ENCODE measurements around the gene B2M. TPM values are rescaled to one million over a fixed set of nuclear protein-coding genes. Genes with fewer than 3 reads are reported as not detected.

Gene B2M
- total and polyA plus RNA-seq, 2 of the 8 experiments (the other 6 are each of a cell fraction or from before 2014, with no cell fraction given): 78.9 to 907 TPM

GRCh38 chr15:44706401-44706800 is 4.9 kb upstream of the B2M start:
- Histone ChIP-seq H3K36me3 (ENCODE audit: control insufficient read depth in 2 of 4, insufficient read depth in 4 of 4, low read length in 3 of 4) (no peaks in the 10 kb centered on the region), H2AK5ac (ENCODE audit: low read depth, low read length) (no peak overlapping the region), H2BK20ac (ENCODE audit: low read length) (no peak overlapping the region), H2BK5ac (ENCODE audit: low read depth, low read length) (no peak overlapping the region), H3K56ac (replicated peaks; ENCODE audit: insufficient read length, low read depth, low read length) (no peak overlapping the region), H3K9me3 (ENCODE audit: insufficient read depth in 2 of 2, low read depth in 1 of 2, low read length in 1 of 2) (no peaks in the 10 kb centered on the region), H4K91ac (replicated peaks; ENCODE audit: insufficient read length, low read length) (no peak overlapping the region), H4K8ac (ENCODE audit: extremely low read depth, insufficient read depth, low read length) (no peak overlapping the region), H3K79me2 (ENCODE audit: control insufficient read depth in 1 of 2, insufficient read depth in 2 of 2, low read length in 2 of 2) (no peaks in the 10 kb centered on the region), H2BK120ac (replicated peaks; ENCODE audit: low read depth, low read length) (no peak overlapping the region), H3K4me1 (replicated peaks in 1 of 4; ENCODE audit: control insufficient read depth in 3 of 4, insufficient read depth in 4 of 4, low read length in 3 of 4) (no peaks in the 10 kb centered on the region), H2BK12ac (ENCODE audit: low read depth, low read length) (no peak overlapping the region), H3K4me2 (ENCODE audit: insufficient read depth in 1 of 2, low read depth in 2 of 2, low read length in 2 of 2) (no peak overlapping the region), H3K79me1 (ENCODE audit: low read depth, low read length) (no peaks in the 10 kb centered on the region), H3K14ac (ENCODE audit: insufficient read length) (no peak overlapping the region), H4K5ac (ENCODE audit: insufficient read length, low read depth, low read length) (no peak overlapping the region), H3K4me3 (ENCODE audit: extremely low read depth in 1 of 4, insufficient read depth in 2 of 4, low read depth in 3 of 4, low read length in 4 of 4) (no peak overlapping the region), H3K18ac (ENCODE audit: extremely low read depth, low read length) (no peak overlapping the region), H2AFZ (ENCODE audit: low read length) (no peak overlapping the region), H2BK15ac (ENCODE audit: low read length) (no peak overlapping the region), H3K4ac (replicated peaks; ENCODE audit: insufficient read length, low read depth, low read length) (no peak overlapping the region), H3K27me3 (replicated peaks in 1 of 4; ENCODE audit: control insufficient read depth in 3 of 4, extremely low read depth in 1 of 4, insufficient read depth in 3 of 4, low read length in 3 of 4) (no peaks in the 10 kb centered on the region), H4K20me1 (replicated peaks in 1 of 2; ENCODE audit: control insufficient read depth in 1 of 2, insufficient read depth in 2 of 2, low read length in 2 of 2) (no peaks in the 10 kb centered on the region), H3K27ac (ENCODE audit: low read depth, low read length) (no peak overlapping the region), H3K23me2 (ENCODE audit: low read depth, low read length) (peaks cover under 1% of the 10 kb centered on the region), H3K9ac (replicated peaks in 1 of 4; ENCODE audit: extremely low read depth in 1 of 4, low read depth in 3 of 4, low read length in 3 of 4) (no peak overlapping the region), H3K23ac (ENCODE audit: insufficient read length) (no peak overlapping the region)
- TF ChIP-seq EZH2 (IDR thresholded peaks at IDR 0.05; ENCODE audit: low read depth, low read length, severe bottlenecking) (no peak), CHD1 (IDR thresholded peaks at IDR 0.05; ENCODE audit: low read depth, low read length) (no peak), USF2 (IDR thresholded peaks at IDR 0.05; ENCODE audit: low read length) (no peak), CTBP2 (IDR thresholded peaks at IDR 0.05; ENCODE audit: borderline replicate concordance, insufficient read depth, insufficient read length, low read length) (no peak)
- 82% methylated on average over 2 of the region's 2 CpGs; no CpG with 5 or more reads in 1 of the 2 experiments for WGBS, 2 experiments (ENCODE audit: extremely low coverage in 1 of 2, insufficient coverage in 1 of 2, insufficient read length in 1 of 2, insufficient replicate concordance in 2 of 2, low coverage in 1 of 2, low lambda C conversion rate in 2 of 2, missing lambda C conversion rate in 1 of 2)
- DNase-seq (ENCODE audit: low read depth in 1 of 2, low spot score in 2 of 2): no peak
- POLR2A ChIA-PET (ENCODE audit: partially characterized antibody): no interaction called here
- CTCF ChIA-PET (ENCODE audit: partially characterized antibody): interaction anchor here (1.3 to 2.8 kb wide), 4 partner anchors 23 to 43 kb away, joined by 3 to 16 read pairs (median 8); partner anchors contain the start of gene SPG11
- FAIRE-seq: no peak

Data from H1 (cell line).